Smooth muscle cell (in vitro differentiated cells): ENCODE data around the gene NEK10. TPM values are rescaled to one million over a fixed set of nuclear protein-coding genes. Genes with fewer than 3 reads are reported as not detected.

Experiments used
- DNase-seq: peaks from one replicate; lab custom pipeline; 2025; ENCODE audit not compliant: unreplicated experiment; lab: John Stamatoyannopoulos, UW
- H2AFZ ChIP-seq: fragments of 200-600 bp; sonication (generic); 2 replicates; pipeline ENCODE4 v1.6.0; 2016; ENCODE audit warnings: antibody characterized with exemption, low read depth, mild to moderate bottlenecking
- H3F3A ChIP-seq: fragments of 200-600 bp; sonication (generic); 2 replicates; pipeline ENCODE4 v1.6.0; 2017; ENCODE audit warnings: antibody characterized with exemption, low read depth
- H3K27ac ChIP-seq: fragments of 200-600 bp; sonication (generic); 2 replicates; pipeline ENCODE4 v1.5.1; 2016; ENCODE audit warnings: low read depth, mild to moderate bottlenecking
- H3K27me3 ChIP-seq: fragments of 200-600 bp; sonication (generic); 2 replicates; pipeline ENCODE4 v1.6.1; 2016; ENCODE audit warnings: low read depth, mild to moderate bottlenecking
- H3K36me3 ChIP-seq: fragments of 200-600 bp; sonication (generic); 2 replicates; pipeline ENCODE4 v1.5.1; 2016; ENCODE audit warnings: low read depth
- H3K4me1 ChIP-seq: fragments of 200-600 bp; sonication (generic); 2 replicates; pipeline ENCODE4 v1.5.1; 2016; ENCODE audit warnings: low read depth
- H3K4me2 ChIP-seq: fragments of 200-600 bp; sonication (generic); 2 replicates; pipeline ENCODE4 v1.6.0; 2016; ENCODE audit warnings: mild to moderate bottlenecking
- H3K4me3 ChIP-seq: fragments of 200-600 bp; sonication (generic); 2 replicates; pipeline ENCODE4 v1.5.1; 2016; ENCODE audit warnings: mild to moderate bottlenecking
- H3K79me2 ChIP-seq: fragments of 200-600 bp; sonication (generic); 2 replicates; pipeline ENCODE4 v1.6.0; 2016; ENCODE audit warnings: low read depth, mild to moderate bottlenecking
- H3K9ac ChIP-seq: fragments of 200-600 bp; sonication (generic); 2 replicates; pipeline ENCODE4 v1.6.0; 2016; ENCODE audit warnings: low read depth
- H3K9me3 ChIP-seq: fragments of 200-600 bp; sonication (generic); replicated peaks from 2 replicates; pipeline ENCODE4 v1.5.1; 2016; ENCODE audit warnings: low read depth
- H4K20me1 ChIP-seq: fragments of 200-600 bp; sonication (generic); 2 replicates; pipeline ENCODE4 v1.6.0; 2016; ENCODE audit warnings: low read depth
- WGBS: methylation state at CpG from one replicate; pipeline ENCODE4 v1.1.7; 2016; ENCODE audit warnings: low lambda C conversion rate; 5-methylcytosine and 5-hydroxymethylcytosine counted together
- polyA plus RNA-seq: library from polyadenylated mRNA; unstranded; fragments of >200 nt; fragmentation: Nextera tagmentation; extraction: Ambion mirVana; gene quantifications from 2 replicates; pipeline ENCODE4 v1.2.1, GENCODE V29; 2016
- total RNA-seq: library from RNA; depleted of rRNA; stranded (reverse); fragments of >200 nt; gene quantifications from 2 replicates; pipeline ENCODE4 v1.2.3, GENCODE V29; 2014
- TF ChIP-seq, protein P1 (sequence below): fragments of 200-600 bp; sonication (generic); IDR thresholded peaks from 2 replicates; pipeline ENCODE4 v1.5.1; 2017; ENCODE audit warnings: borderline replicate concordance, mild to moderate bottlenecking, antibody characterized with exemption; ENCODE audit not compliant: insufficient read depth, poor library complexity, severe bottlenecking

The NEK10 gene
- total and polyA plus RNA-seq, 2 experiments from 2014 or later = 2.7 TPM; not detected in 1

DNA sequence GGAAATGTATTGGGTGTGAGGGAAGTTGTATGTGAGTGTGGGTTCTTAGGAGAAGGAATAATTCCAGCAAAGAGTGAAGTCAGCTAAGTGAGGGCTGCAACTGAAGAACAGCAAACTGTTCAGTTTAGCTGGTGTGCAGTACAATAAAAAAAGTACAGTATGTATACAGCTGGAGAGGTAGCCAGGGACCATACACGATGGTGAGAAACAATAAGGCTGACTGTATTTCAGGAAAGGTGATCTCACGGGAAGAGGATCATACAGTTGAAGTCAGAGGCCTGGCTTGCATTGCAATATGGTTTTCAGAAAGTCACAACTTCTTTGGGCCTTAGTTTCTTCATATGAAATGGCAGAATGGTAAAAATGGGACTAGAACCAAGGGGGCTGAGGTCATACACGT, 222.4 kb downstream of the NEK10 start:
- Histone ChIP-seq H3K27ac (no peak overlapping the region), H2AFZ (no peak overlapping the region), H4K20me1 (no peaks in the 10 kb centered on the region), H3K4me3 (no peak overlapping the region), H3K4me1 (no peaks in the 10 kb centered on the region), H3K27me3 (no peaks in the 10 kb centered on the region), H3K9ac (no peak overlapping the region), H3K36me3 (no peaks in the 10 kb centered on the region), H3K4me2 (no peak overlapping the region), H3K9me3 (no peaks in the 10 kb centered on the region), H3K79me2 (no peaks in the 10 kb centered on the region), H3F3A (no peaks in the 10 kb centered on the region)
- 94% methylated on average over 3 of the region's 3 CpGs for WGBS
- no peak for DNase-seq
- TF ChIP-seq, protein P1, sequence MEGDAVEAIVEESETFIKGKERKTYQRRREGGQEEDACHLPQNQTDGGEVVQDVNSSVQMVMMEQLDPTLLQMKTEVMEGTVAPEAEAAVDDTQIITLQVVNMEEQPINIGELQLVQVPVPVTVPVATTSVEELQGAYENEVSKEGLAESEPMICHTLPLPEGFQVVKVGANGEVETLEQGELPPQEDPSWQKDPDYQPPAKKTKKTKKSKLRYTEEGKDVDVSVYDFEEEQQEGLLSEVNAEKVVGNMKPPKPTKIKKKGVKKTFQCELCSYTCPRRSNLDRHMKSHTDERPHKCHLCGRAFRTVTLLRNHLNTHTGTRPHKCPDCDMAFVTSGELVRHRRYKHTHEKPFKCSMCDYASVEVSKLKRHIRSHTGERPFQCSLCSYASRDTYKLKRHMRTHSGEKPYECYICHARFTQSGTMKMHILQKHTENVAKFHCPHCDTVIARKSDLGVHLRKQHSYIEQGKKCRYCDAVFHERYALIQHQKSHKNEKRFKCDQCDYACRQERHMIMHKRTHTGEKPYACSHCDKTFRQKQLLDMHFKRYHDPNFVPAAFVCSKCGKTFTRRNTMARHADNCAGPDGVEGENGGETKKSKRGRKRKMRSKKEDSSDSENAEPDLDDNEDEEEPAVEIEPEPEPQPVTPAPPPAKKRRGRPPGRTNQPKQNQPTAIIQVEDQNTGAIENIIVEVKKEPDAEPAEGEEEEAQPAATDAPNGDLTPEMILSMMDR = no peak

DNA sequence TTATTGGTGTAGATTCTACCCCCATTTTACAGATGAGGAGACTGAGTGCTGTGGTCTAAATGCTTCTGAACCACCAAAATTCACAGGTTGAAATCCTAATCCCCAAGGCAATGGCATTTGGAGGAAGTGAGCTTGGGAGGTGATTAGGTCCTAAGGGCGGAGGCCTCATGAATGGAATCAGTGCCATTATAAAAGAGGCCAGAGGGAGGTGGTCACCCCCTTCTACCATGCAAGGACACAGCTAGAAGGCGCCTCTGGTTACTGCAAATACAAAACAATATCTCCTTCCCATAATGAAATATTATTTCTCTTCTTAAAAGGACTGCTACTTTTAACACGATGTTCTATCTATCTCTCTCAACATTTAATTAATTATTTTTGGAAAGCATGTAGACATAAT, 223.5 kb downstream of the NEK10 start:
- H3K4me1 ChIP-seq = no peaks in the 10 kb centered on the region
- no peak overlapping the region for H3K9ac ChIP-seq
- H3K79me2 ChIP-seq = no peaks in the 10 kb centered on the region
- H2AFZ ChIP-seq = no peak overlapping the region
- H3K9me3 ChIP-seq = no peaks in the 10 kb centered on the region
- no peak overlapping the region for H3K27ac ChIP-seq
- no peak overlapping the region for H3K4me2 ChIP-seq
- H4K20me1 ChIP-seq = no peaks in the 10 kb centered on the region
- TF ChIP-seq, protein P1 = no peak
- no peak for DNase-seq
- 94% methylated on average over 3 of the region's 3 CpGs for WGBS
- H3K27me3 ChIP-seq = no peaks in the 10 kb centered on the region
- H3F3A ChIP-seq = no peaks in the 10 kb centered on the region
- no peaks in the 10 kb centered on the region for H3K36me3 ChIP-seq
- no peak overlapping the region for H3K4me3 ChIP-seq

DNA sequence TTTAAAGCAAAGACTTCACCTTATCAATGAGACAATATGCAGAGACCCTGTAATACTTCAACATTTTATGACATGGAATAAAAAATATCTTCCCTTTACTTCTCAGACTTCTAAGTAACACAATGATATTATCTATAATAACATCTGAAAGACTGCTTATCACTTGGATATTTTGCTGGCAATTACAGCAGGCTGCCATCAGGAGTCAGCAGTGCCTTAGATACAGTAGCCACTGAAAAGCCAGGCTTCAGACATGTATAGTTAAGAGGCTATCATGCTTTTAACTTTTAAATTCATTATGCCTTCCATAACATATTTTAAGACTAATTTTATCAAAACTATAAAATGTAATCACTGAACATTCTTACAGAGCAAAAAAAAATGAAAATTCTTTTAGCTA, 227.5 kb downstream of the NEK10 start:
- DNase-seq = no peak
- no peaks in the 10 kb centered on the region for H3K4me1 ChIP-seq
- H3K9me3 ChIP-seq = no peaks in the 10 kb centered on the region
- H3K27ac ChIP-seq = no peak overlapping the region
- no peak overlapping the region for H3K9ac ChIP-seq
- H3K36me3 ChIP-seq = no peaks in the 10 kb centered on the region
- TF ChIP-seq, protein P1 = peak; percentile 5
- H3K79me2 ChIP-seq = no peaks in the 10 kb centered on the region
- H3K4me3 ChIP-seq = no peak overlapping the region
- no peak overlapping the region for H3K4me2 ChIP-seq
- H3K27me3 ChIP-seq = no peaks in the 10 kb centered on the region
- no peak overlapping the region for H2AFZ ChIP-seq
- H4K20me1 ChIP-seq = no peaks in the 10 kb centered on the region
- no peaks in the 10 kb centered on the region for H3F3A ChIP-seq

DNA sequence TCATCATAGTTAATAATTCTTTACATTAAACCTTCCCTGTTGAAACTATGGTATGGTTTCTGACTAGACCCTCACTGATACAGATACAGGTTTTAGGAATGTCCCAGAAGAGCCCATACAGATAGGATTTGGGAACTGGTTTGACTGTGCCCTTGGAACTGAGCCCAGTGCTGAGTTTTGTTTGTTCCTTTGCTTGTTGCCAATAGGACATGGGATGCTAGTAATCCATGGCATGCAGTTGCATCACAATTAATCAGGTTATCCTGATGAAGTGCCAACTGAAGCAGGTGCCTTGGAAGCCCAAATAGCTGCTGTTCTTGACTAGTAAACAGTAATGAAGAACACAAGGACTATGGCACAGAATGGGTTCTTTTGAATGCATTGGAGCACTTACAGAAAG, 230.6 kb downstream of the NEK10 start:
- no peak overlapping the region for H3K27ac ChIP-seq
- H3K9me3 ChIP-seq = no peaks in the 10 kb centered on the region
- H3K27me3 ChIP-seq = no peaks in the 10 kb centered on the region
- no peak overlapping the region for H3K4me3 ChIP-seq
- no peak for DNase-seq
- H3K4me2 ChIP-seq = no peak overlapping the region
- H3K36me3 ChIP-seq = no peaks in the 10 kb centered on the region
- H3K4me1 ChIP-seq = no peaks in the 10 kb centered on the region
- TF ChIP-seq, protein P1 = no peak
- no peaks in the 10 kb centered on the region for H3K79me2 ChIP-seq
- H3K9ac ChIP-seq = no peak overlapping the region
- no peaks in the 10 kb centered on the region for H3F3A ChIP-seq
- no peaks in the 10 kb centered on the region for H4K20me1 ChIP-seq
- H2AFZ ChIP-seq = no peak overlapping the region
